Liver (tissue), 3 donors: ENCODE data around the gene ST7.

Experiments used
- CTCF ChIP-seq: fragments of 150-350 bp; IDR thresholded peaks from 2 replicates; pipeline ENCODE4 v1.5.1; 2017; ENCODE audit warnings: improper control_type of control experiment, low read depth, low read length; ENCODE audit not compliant: missing input control
- HNF4G ChIP-seq: IDR thresholded peaks from 2 replicates; pipeline ENCODE4 v1.6.1; 2016; ENCODE audit warnings: antibody characterized with exemption
- REST ChIP-seq: IDR thresholded peaks from 2 replicates; pipeline ENCODE4 v1.6.1; 2016; ENCODE audit warnings: antibody characterized with exemption, mild to moderate bottlenecking
- donor health status: healthy.
- donor health status: healthy.

- TF ChIP-seq REST (no peak), CTCF (no peak), HNF4G (no peak)
Measured at GRCh38 chr7:116979430-116979829, 26.1 kb downstream of the ST7 start.
